ENCODE data around the gene VEGFD. TPM values are rescaled to one million over a fixed set of nuclear protein-coding genes. Genes with fewer than 3 reads are reported as not detected.

Gene VEGFD
- total and polyA plus RNA-seq, 2 of the 13 experiments (the other 11 are each of a cell fraction or from before 2014, with no cell fraction given) = 0.11 to 0.35 TPM

- CTCF ChIA-PET (ENCODE audit: low intra/inter-chr PET ratio, low total read pairs) = no interaction called here
- no peaks in the 10 kb centered on the region for H3K9me3 ChIP-seq (ENCODE audit: low read length)
- no peak for ATAC-seq
- POLR2A ChIA-PET = no interaction called here
- H3K4me1 ChIP-seq (ENCODE audit: insufficient read depth, low read length) = no peaks in the 10 kb centered on the region
- no peak overlapping the region for H3K9ac ChIP-seq (ENCODE audit: insufficient read depth, low read depth, low read length)
- no peak overlapping the region for H3K27ac ChIP-seq (ENCODE audit: extremely low read length, insufficient read depth, low read length)
- no peaks in the 10 kb centered on the region for H3K27me3 ChIP-seq (ENCODE audit: control insufficient read depth in 1 of 2, insufficient read depth in 2 of 2, low read length in 2 of 2)
- BruUV-seq (replicated peaks) = no TSS peak
- H3K4me3 ChIP-seq (replicated peaks in 1 of 3; ENCODE audit: insufficient read depth in 1 of 3, low read depth in 2 of 3, low read length in 3 of 3) = no peak overlapping the region
- TF ChIP-seq TP53 (CRISPR knock-in tag; conservative IDR thresholded peaks at IDR 0.05) (no peak), ARID4A (CRISPR knock-in tag; IDR thresholded peaks at IDR 0.05; ENCODE audit: borderline replicate concordance) (no peak), SRSF1 (optimal IDR thresholded peaks at IDR 0.05; ENCODE audit: low read depth, low read length) (no peak), NFIC (IDR thresholded peaks at IDR 0.05; ENCODE audit: low read length) (no peak), HNRNPUL1 (IDR thresholded peaks at IDR 0.05; ENCODE audit: low read depth, low read length) (no peak), ZNF557 (CRISPR knock-in tag; IDR thresholded peaks at IDR 0.05) (no peak), NRL (CRISPR knock-in tag; IDR thresholded peaks at IDR 0.05; ENCODE audit: borderline replicate concordance) (no peak), ZNF432 (CRISPR knock-in tag; IDR thresholded peaks at IDR 0.05; ENCODE audit: borderline replicate concordance) (no peak), MEIS1 (CRISPR knock-in tag; IDR thresholded peaks at IDR 0.05; ENCODE audit: borderline replicate concordance) (no peak), SRSF9 (IDR thresholded peaks at IDR 0.05; ENCODE audit: borderline replicate concordance, insufficient read depth, low read depth, low read length, poor library complexity, severe bottlenecking) (no peak)
- WGBS (ENCODE audit: low lambda C conversion rate) = 100% methylated on average over 1 of the region's 1 CpG
- H3K4me2 ChIP-seq (ENCODE audit: low read depth, low read length) = no peak overlapping the region
- H2AFZ ChIP-seq (ENCODE audit: low read length) = no peak overlapping the region
- H4K20me1 ChIP-seq (ENCODE audit: insufficient read depth, low read length) = no peaks in the 10 kb centered on the region
- no peaks in the 10 kb centered on the region for H3K79me2 ChIP-seq (ENCODE audit: insufficient read depth, low read length)
- in situ Hi-C loops (cut with HindIII; ENCODE audit: extremely low pct_ligation_motif_present, low pct_unique_long_range_greater_than_20kb) = no loop called here
- no peak for DNase-seq (ENCODE audit: low spot score)
- intact Hi-C loops (cut with micrococcal nuclease; ENCODE audit: unreplicated experiment) = no loop called here
- no peaks in the 10 kb centered on the region for H3K36me3 ChIP-seq (replicated peaks in 1 of 2; ENCODE audit: control insufficient read depth in 1 of 2, insufficient read depth in 2 of 2, low read length in 2 of 2)
- no peak for FAIRE-seq
These were observed 7.3 kb downstream of the VEGFD start for GRCh38 chrX:15376956-15377355.
